HG03175 (cell line): ENCODE results near the gene TEN1.
"Not testable (repeated sequence)": the region's sequence is repeated elsewhere in the genome, so short reads cannot be mapped to it uniquely, and the experiment has no call there.

Experiments used
- ATAC-seq: cut with Tn5 transposase; IDR thresholded peaks from one replicate; pipeline ENCODE4 v1.9.1; 2021; ENCODE audit warnings: mild to moderate bottlenecking, moderate library complexity; ENCODE audit not compliant: unreplicated experiment

The TEN1 gene

DNA sequence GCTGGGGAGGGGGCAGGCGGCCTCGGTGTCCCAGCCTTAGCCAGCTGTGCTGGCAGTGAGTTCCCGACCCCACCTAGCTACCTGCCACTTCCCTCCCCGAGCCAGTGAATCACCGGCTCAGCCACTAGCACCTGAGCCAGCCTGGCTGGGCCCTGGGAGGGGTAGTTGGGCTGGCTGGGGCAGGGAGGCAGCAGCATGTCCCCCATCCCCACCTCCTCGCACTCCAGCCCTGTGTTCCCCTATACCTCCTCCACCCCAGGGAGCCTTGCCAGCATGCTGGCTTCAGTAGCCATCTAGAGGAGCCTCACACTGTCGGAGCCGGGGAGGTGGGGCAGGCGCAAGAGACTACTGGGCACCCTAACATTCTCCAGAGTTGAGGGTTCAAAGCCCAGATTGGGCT lies 45.3 kb downstream of the TEN1 start:
- no peak for ATAC-seq

DNA sequence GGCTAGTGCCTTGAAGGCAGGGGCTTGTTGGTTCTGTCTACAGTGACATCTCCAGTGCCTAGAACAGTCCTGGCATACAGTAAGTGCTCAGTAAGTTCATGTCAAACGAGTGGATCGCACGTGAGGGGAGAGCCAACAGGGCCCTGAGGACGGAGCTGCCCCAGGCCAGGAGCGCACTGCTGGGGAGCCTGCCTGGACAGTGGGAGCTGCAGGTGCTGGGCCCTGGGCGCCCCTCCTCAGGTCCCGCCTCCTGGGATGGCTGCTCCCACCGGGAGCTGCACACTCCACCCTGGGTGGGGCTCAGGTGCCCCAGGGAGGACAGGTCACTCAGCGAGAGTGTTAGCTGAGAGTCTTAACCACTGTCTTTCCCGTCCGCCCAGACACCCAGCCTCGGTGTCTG lies 46.3 kb downstream of the TEN1 start:
- no peak for ATAC-seq

DNA sequence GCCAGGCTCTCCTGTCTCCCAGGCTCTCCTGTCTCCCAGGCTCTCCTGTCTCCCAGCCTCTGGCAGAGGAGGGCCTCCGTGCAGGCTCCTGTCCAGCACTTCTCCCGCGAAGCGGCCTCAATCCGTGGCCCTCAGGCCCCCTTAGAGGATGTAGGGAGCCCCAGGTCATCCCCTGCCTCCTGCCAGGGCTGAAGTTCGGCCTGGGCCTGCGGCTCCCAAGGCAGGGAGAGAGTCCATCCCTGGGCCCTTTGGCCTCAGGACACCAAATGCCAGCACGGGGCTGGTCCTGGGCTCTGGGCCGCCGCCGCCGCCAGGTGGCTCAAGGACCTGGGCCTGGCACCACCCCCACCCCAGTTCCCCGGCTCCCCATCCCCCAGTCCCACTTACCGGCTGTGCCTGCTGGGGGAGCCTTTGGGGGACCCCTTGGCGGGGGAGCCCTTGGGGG lies 47.7 kb downstream of the TEN1 start:
- no peak for ATAC-seq

DNA sequence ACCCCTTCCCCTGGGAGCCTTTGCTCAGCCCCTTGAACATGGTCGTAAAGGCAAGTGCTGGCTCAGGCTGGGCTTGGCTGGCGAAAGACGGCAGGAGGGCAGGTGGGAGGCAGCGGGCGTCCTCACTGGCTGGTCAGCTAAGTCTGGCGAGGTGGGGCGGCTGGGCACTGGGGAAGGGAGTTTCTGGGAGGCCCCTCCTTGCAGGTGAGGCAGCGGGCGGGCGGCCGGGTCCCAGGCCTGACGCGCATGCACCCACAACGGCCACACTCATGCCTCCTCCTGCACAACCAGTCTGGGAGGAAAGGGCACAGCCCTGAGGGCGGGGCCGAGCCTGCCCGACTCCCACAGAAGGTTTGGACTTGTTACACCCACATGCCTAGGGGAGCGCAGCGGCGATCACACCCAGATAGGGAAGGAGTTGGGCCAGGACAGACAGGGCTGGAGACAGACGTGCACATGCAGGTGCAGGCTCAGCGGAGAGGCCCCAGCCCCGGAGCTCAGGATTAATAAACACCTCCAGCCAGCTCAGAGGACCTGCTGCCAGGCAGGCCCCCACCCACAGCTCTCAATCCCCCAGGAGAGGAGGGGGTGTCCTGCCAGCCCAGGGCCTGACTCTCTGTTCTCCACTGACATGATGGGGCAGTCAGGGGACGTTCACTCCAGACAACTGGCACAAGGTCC lies 48.3 kb downstream of the TEN1 start, which contains the start of gene EVPL:
TSS of gene EVPL (minus strand) at position 148 of the 681 bp plus-strand sequence. CDS start at position 40, 108 bp downstream.
- no peak for ATAC-seq

DNA sequence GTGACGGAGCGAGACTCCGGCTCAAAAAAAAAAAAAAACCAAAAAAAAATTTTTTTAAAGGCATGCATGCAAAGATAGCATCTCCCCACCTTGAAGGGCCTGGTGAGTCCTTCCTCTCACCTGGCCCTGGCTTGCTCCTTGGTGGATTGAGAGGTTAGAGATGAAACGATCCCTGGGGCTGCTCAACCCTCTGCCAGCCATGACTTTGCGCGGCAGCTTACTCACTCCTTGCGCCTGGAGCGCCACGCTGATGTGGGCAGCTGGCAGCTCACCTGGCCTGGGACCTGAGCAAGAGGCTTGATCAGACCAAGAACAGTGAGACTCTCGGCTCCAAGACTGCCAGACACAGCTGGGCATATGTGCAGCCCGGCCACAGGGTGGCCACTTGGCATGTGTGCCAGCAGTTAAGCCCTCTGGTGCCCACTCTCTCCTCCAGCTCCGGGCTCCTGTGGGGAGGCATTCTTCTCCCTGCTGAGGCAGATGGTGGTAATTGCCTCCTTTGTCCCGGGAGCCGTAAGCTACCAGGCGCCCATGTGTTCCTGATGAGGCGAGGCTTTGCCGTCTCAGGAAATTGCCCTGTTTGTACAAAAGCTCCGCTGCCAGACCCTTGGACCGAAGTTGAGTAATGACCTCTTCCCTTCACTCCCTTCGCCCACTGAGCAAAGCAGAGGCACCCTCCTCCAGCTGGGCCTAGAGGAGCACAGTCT lies 53.2 kb downstream of the TEN1 start:
- no peak for ATAC-seq

DNA sequence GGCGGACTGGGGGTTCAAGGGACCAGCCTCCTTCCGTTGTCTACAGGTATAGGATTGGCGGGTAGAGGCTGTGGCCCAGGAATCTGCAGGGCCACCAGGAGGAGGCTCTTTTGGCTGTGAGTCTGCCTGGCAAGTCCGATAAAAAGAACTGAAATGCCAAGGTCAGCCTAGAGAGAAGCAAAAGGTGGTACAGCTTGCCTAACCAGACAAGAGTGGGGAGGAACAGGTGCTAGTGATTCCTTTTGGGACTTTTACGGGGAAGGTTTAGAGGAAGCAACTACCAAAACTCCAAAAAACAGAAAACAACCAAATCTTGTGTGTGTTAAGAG lies 53.7 kb downstream of the TEN1 start:
- no peak for ATAC-seq

DNA sequence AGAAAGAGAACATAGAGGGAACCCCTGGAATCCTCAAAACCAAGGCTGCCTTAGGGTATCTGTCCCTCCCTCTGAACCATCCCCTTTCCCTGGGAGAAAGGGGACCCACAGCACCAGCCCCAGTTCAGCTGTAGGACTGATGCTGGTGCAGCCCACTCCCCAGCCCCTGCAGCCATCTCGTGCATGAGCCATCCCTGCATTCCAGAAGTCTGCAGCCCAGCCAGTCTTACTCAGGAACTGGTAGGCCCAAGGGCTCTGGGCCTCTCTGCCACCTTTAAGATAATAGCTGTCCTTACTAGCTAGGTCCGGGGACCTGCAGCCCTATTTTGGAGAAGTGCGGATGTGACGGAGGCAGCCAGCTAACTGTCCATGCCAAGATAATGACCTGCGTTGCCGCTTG lies 54.1 kb downstream of the TEN1 start:
- ATAC-seq, result no peak

DNA sequence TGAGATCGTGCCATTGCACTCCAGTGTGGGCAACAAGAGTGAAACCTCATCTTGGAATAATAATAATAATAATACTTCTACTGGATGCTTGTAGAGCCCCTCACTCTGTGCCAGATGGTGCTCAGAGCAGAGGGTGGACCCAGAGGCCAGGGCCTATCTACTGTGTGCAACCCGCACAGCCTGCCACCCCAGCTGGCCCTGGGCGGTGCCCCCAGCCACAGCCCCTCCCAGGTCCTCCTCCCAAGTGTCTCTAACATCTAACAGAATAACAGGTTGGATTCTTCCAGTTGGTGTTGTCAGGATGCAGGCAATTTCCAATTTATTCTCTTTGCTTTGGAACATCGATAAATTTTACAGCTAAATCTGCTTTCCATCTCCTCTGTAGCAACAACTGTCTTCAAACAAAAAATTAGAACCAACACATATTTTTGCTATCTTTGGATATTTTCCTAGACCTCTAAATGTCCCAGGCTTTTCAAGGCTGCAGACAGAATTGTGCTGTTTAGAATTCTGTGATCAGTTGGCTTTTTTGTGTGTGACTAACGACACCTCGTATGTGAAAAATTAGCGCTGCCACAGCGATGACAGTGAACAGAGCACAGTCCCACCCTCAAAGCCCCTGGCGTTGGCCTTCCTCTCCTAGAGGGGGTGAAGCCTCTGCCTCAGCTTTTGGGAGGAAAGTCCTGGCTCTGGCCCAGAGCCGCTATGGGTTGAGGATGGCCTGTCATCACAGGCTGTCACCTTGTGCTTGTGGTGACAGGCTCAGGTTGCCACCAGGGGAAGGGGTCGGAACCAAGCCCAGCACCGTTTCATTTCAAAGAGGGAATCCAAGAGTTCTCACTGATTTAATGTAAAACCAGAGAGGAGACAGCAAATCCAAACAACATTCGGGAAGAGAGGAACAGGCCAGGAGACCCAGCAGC lies 55.6 kb downstream of the TEN1 start:
- no peak for ATAC-seq

DNA sequence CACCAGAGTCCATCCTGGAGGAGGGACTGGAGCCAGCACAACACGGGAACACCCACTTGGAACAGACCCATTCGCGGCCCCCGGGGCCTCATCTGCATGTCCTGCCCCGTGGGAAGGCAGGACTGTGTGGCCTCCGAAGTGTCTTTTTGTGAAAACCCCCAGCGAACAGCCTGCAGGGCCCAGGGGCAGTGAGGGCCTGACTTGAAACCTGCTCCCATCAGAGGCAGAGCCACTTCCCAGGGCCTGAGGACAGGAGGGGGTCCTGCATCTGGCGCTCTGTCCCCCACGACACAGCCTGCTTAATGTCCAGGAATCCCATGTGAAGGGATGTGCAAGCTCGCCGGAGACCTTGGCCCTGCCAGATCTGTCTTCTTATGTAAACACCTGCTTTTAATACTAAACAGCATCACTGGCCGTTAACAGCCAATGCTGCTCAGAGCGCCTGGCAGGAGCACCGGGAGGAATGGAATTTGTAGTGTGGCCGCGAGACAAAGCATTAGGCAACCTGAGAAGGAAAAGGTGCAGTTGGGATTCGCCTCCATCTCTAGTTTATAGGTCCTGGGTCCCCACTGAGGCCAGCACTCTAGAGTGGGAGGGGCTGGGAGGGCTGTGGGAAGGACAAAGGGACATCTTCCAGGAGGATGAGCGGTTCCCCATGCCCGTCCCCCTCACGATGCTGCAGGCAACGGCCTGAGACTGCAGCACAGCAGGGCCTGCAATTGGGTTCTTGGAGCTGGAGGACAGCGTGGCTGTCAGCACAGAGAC lies 57.6 kb downstream of the TEN1 start:
- ATAC-seq, result no peak

DNA sequence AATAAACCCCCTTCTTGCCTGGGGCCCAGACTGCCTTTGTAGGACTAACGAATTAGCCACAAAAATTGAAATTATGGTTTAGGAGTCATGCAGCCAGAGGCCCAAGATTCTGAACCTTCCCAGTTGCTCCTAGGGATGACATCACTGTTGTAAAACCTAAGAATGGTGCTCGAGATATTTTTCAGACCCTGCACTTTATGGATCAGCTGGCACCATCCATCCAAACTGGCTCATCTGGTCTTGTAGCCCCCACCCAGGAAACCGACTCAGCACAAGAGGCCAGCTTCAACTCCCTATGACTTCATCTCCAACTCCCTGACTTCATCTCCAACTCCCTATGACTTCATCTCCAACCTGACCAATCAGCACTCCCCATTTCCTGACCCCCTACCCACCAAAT lies 59.0 kb downstream of the TEN1 start:
- ATAC-seq, result no peak

DNA sequence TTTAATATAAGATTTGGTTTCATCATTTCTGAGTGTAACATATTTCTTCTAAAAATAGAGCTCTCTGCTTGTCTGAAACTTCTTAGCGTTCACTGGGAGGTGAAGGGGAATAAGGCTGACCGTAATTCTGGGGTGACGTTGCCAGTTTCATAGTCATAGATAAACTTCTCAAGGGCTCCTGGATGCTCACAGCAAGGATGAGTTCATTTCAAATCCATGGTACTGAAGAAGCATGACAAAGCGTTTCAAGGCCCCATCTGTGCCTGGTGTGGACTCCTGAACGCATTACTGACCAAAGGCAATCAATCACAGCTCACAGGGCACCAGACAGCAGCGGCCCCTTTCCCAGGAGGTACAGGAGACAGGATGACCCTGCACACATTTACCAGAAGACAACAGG lies 60.1 kb downstream of the TEN1 start:
- no peak for ATAC-seq

DNA sequence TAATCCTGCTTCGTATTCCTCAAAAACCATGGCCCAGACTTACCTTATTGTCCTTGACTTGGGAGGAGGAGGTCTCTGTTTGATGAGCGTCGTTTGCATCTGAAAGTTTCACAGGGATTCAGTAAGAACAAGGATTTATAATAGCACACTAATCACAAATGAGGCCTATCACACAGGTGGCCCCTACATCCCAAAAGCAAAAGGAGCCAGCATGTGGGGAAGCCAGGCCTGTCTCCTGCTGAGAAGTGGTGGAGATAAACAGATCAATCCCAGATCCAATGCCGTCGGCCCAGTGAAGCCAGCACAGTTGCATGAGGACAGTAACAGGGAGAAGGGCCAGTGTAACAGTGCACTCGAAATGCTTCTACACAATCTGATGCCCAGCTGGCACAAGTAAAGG lies 61.3 kb downstream of the TEN1 start:
- no peak for ATAC-seq

DNA sequence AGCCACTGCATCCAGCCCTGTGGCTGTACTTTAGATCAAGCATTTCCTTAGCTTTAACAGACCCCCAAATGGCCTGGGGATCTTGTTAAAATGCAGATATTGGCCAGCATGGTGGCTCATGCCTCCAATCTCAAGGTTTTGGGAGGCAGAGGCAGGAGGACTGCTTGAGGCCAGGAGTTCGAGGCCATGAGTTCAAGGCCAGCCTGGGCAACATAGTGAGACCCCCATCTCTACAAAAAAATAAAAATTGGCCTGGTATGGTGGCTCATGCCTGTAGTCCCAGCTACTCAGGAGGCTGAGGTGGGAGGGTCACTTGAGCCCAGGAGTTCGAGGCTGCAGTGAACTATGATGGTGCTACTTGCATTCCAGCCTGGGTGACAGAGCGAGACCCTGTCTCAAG lies 63.8 kb downstream of the TEN1 start:
- not testable (repeated sequence) for ATAC-seq

DNA sequence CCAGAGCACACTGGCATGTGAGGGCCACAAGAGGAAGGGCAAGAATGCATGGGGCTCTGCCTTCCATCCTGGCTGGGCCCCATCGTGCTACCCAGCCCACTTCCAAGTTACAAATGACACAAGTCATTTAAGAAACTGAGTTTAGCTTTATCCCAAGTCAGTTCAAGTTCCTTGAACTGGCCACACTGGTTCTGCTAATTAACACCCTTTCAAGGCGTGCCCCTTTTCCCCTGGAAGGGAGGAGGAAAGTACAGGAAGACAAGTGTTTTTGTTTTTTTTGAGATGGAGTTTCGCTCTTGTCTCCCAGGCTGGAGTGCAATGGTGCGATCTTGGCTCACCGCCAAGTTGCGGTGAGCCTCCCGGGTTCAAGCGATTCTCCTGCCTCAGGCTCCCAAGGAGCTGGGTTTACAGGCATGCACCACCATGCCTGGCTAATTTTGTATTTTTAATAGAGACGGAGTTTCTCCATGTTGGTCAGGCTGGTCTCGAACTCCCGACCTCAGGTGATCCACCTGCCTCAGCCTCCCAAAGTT lies 65.5 kb downstream of the TEN1 start:
- ATAC-seq, result not testable (repeated sequence)

DNA sequence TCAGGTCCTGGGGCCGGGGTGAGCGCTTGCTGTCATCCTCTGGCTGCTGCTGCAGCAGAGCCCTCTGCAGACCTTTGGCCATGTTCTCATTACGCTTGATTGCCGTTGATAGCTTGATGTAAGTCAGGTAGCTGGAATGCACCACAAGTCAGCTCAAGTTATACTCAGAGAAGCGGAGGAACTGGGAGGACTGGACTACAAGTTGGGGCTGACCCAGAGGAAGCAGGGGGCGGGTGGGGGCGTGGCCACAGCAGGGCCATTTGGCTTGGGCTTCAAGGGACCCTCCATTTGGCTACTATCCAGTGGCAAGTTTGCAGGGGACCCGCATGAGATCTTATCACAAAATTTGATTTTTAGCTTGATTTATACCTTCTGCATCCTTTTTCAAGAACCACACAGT lies 67.0 kb downstream of the TEN1 start:
- ATAC-seq, result no peak

DNA sequence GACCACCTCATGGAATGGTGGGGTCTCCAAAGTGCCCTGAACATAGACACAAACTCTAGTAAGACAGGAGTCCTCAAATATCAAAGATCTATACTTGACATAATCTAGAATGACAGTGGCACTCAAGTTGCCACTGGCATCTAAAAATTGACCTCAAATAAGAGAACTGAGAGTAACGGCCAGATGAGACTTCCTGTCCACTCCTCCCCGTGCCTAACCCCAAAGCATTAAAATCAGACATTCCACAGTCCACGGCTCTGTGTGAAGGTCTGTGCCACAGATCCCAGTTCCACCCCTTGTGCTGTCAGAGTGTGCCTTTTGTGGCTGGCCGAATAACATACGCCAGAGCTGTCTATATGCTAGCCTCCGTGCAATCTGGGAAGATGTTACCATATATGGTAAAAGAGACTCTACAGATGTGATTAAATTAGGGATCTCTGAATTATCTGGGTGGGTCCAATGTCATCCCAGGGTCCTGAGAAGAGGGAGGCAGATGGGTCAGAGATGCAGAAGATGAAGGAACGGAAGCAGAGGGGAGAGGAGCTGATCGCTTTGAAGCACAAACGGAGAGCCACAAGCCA lies 69.1 kb downstream of the TEN1 start:
- ATAC-seq, result no peak

DNA sequence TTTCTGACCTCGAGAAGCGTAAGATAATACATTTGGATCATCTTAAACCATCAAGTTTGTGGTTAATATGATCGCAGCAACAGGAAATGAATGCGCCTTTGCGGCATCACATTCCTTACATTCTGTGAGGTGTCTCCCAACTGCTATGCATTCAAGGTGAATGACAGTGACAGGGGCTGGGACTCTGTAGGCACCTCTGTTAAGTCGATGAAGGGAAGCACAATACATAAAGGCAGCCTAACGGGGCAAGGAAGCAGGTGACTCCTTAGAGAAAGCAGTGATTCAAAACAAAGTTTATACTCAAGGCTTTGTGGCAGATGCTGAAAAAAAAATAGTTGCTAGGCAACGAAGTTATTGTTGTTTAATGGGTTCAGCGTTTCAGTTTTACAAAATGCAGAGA lies 69.7 kb downstream of the TEN1 start:
- ATAC-seq, result no peak

DNA sequence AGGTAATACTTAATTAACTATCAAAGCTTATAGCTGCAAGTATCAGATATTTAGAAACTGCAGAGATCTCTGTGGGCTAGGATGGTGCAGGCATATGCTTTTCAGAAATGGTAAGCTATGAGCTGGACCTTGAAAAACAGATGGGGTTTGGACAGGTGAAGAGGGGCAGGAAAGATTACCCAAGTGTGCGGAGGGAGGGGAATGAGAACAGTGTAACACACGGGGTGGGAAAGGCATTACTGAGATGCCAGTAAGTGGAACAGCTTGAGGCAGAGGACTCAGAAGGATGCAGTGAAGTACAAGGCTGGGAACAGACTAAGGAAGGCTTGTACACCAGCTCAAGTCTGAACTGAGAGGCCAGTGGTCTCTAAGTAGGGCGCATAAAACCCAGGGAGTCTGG lies 70.2 kb downstream of the TEN1 start:
- no peak for ATAC-seq

DNA sequence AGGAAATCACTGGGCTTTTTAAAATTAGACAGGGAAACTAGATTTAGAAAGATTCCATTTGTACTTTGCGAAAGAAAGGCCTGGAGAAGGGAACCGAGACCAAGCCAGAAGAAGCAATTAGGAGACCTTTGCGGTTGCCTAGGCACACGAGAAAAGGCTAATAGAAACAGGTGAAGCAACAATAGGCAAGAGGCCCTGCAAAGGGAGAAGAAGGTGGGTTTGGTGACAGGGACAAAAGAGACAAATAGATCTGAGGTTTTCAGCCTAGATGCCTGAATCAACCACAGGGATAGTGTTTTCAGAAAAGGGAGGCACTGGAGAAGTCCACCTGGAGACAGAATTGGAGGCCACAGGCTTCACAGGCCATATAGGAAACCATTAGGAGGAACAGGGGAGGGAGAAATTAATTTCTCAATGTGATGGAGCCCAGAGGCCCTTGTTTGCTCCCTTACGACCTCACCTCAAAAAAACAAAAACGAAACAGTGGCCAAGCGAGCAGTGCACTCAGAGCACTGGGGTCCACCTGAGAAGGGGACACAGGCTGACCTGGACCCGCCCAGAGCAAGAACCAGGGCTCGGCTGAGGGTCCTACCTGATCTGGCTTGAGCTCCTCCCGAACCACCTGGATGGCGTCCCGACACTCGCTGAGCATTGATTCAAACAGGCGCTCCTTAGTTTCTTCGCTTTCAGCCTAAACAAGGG lies 70.9 kb downstream of the TEN1 start:
- ATAC-seq, result no peak
